Measurements from ENCODE around the gene CEBPZ.

DNA sequence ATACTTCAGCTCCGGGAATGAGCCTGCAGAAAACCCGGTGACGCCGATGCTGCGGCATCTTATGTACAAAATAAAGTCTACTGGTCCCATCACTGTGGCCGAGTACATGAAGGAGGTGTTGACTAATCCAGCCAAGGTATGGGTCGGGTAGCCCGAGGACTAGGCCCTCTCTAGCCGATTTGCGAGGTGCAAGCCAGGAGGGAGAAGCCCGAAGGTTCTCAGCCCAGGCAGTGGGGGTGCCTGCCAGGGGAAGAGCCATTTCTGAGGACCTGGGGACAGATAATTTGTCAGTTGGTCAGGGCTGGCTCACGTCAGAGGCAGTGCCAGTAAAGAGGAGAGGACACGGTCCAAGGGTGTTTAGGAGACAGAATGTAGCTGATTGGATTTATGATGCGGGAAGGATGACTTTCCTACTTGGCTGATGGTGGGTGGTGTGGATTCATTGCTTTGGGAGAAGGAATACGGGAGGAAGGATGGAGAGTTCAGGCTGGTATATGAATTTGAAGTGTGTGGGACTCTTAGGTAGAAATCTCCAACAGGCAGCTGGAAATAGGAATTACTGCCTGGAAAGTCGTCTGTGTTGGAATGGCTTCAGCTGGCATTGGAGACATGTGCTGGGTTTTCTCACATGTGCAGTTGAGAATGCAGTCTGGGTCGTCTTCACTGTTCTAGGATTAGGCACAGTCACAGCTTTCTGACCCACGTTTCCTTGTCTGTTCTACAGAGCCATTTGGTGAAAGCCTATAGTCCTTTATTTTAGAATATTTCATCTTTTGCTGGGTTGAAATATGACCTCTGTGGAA lies 936 bp upstream of the CEBPZ start:
- TF ChIP-seq, protein P1, sequence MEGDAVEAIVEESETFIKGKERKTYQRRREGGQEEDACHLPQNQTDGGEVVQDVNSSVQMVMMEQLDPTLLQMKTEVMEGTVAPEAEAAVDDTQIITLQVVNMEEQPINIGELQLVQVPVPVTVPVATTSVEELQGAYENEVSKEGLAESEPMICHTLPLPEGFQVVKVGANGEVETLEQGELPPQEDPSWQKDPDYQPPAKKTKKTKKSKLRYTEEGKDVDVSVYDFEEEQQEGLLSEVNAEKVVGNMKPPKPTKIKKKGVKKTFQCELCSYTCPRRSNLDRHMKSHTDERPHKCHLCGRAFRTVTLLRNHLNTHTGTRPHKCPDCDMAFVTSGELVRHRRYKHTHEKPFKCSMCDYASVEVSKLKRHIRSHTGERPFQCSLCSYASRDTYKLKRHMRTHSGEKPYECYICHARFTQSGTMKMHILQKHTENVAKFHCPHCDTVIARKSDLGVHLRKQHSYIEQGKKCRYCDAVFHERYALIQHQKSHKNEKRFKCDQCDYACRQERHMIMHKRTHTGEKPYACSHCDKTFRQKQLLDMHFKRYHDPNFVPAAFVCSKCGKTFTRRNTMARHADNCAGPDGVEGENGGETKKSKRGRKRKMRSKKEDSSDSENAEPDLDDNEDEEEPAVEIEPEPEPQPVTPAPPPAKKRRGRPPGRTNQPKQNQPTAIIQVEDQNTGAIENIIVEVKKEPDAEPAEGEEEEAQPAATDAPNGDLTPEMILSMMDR (IDR thresholded peaks at IDR 0.05): no peak
- no peak for TF ChIP-seq POLR2A (IDR thresholded peaks at IDR 0.05)

All from body of pancreas (tissue), 4 donors.